ENCODE measurements around the gene FNDC1.

FNDC1 gene

DNA sequence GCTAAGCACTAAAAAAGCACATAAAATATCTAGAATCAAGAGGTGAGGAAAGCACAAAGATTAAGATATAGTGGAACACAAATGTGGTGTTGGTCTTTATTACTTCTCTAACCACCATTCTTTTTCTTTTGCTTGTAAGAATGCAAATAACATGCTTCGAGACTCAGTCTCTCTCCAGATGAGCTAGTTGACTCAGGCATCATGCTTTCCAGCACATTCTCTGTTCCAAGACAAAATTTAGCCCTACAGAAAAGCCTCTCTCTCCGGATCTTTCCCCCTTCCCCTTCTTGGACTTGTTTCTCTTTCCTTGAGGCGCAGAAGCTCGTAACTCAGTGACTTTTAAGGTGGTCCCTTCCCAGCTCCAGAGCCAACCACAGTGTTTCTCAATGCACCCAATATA is 91.0 kb downstream of the FNDC1 start:
- TF ChIP-seq, protein P1, sequence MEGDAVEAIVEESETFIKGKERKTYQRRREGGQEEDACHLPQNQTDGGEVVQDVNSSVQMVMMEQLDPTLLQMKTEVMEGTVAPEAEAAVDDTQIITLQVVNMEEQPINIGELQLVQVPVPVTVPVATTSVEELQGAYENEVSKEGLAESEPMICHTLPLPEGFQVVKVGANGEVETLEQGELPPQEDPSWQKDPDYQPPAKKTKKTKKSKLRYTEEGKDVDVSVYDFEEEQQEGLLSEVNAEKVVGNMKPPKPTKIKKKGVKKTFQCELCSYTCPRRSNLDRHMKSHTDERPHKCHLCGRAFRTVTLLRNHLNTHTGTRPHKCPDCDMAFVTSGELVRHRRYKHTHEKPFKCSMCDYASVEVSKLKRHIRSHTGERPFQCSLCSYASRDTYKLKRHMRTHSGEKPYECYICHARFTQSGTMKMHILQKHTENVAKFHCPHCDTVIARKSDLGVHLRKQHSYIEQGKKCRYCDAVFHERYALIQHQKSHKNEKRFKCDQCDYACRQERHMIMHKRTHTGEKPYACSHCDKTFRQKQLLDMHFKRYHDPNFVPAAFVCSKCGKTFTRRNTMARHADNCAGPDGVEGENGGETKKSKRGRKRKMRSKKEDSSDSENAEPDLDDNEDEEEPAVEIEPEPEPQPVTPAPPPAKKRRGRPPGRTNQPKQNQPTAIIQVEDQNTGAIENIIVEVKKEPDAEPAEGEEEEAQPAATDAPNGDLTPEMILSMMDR (IDR thresholded peaks at IDR 0.05; ENCODE audit: borderline replicate concordance, control extremely low read depth, extremely low read depth, insufficient read depth, missing control alignments) = no peak
- in situ Hi-C loops (cut with MboI; ENCODE audit: low sequenced_read_pairs, unreplicated experiment) = no loop called here
- no peak for DNase-seq (ENCODE audit: low spot score)

DNA sequence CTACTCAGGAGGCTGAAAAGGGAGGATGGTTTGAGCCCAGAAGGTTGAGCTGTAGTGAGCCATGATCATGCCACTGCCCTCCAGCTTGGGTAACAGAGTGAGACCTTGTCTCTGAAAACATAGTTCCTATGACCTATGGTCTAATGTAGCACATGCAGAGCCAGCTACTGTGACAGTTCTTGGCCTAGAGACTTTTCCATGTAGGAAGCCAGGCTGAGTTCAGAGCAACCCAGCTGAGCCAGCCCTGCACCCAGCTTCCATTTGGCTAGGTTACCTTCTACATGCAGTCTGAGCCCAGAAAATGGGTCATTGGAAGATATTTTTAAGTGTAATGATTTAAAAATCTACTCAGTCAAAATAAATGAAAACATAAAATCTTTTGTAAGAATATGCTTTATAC is 92.8 kb downstream of the FNDC1 start:
- DNase-seq (ENCODE audit: low spot score) = no peak
- TF ChIP-seq, protein P1 (IDR thresholded peaks at IDR 0.05; ENCODE audit: borderline replicate concordance, control extremely low read depth, extremely low read depth, insufficient read depth, missing control alignments) = no peak

DNA sequence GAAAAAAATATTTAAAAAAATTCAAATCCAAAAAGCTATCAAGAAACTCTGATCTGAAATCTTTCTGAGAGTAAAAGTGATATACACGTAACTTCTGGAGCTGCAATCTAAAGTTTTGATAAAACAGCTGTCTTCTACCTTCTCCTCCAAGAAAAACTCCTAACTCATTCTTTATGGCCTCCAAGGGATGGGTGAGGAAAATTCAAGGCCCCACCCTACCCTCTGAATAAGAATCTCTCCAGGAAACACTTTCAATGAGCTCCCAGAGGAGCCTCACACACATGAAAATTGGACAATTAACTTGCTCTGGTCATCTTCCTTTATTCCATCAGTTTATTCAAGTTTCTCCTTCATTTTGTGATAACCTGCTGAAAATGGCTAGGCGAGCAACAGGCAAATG is 93.4 kb downstream of the FNDC1 start:
- in situ Hi-C loops (cut with MboI; ENCODE audit: low sequenced_read_pairs, unreplicated experiment) = no loop called here
- no peak for DNase-seq (ENCODE audit: low spot score)
- TF ChIP-seq, protein P1 (IDR thresholded peaks at IDR 0.05; ENCODE audit: borderline replicate concordance, control extremely low read depth, extremely low read depth, insufficient read depth, missing control alignments) = no peak

More for the DNA sequence above, 92.8 kb downstream of the FNDC1 start:
- in situ Hi-C loops (cut with MboI; ENCODE audit: low sequenced_read_pairs, unreplicated experiment) = no loop called here

DNA sequence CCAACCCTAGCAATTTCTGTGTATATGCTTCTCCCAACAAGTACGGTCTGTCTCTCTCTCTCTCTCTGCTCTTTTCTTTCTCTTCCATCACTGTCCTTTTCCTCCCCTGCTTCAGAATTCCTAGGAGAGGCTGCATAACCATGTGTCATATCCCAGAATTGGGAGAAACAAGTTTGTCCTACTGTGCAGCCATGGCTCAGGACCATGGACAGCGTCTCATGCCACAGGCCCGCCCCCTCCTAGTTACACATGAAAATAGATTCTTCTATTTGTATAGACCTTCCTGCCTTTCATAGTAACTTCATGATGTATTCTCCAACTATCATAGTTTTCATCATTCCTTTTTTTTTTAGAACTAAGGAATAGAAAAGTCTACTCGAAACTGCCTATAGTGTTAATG is 98.0 kb downstream of the FNDC1 start:
- TF ChIP-seq, protein P1 (IDR thresholded peaks at IDR 0.05; ENCODE audit: borderline replicate concordance, control extremely low read depth, extremely low read depth, insufficient read depth, missing control alignments) = no peak
- DNase-seq (ENCODE audit: low spot score) = no peak
- in situ Hi-C loops (cut with MboI; ENCODE audit: low sequenced_read_pairs, unreplicated experiment) = no loop called here

DNA sequence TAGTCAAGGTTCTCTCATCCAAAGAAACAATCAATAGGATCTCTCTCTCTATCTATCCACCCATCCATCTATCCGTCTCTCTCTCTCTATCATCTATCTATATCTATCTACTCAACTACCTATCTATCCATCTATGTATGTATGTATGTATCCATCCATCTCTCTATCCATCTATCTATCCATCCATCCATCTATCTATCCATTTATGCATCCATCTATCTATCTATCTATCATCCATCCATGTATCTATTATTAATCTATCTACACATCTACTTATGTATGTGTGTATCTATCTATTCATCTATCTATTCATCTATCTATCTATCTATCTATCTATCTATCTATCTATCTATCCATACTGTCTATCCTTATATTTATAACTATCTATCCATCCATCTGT is 99.3 kb downstream of the FNDC1 start:
- no peak for DNase-seq (ENCODE audit: low spot score)
- TF ChIP-seq, protein P1 (IDR thresholded peaks at IDR 0.05; ENCODE audit: borderline replicate concordance, control extremely low read depth, extremely low read depth, insufficient read depth, missing control alignments) = no peak
- in situ Hi-C loops (cut with MboI; ENCODE audit: low sequenced_read_pairs, unreplicated experiment) = no loop called here

DNA sequence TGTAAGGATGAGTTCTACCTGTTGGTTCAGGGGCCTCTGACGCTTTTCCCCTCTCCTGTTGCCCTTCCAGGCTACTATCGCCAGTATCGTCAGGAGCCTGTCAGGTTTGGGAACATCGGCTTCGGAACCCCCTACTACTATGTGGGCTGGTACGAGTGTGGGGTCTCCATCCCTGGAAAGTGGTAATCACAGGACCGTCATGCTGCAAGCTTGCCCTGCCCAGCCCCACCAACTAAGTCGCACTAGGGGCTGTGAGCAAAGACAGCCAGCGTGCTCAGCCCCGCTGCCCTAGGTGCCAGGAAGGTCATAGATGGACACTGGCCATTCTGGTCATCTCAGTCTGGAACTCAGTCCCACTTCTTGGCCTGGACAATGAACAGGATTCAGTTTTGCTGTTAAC is 102.1 kb downstream of the FNDC1 start:
- TF ChIP-seq, protein P1 (IDR thresholded peaks at IDR 0.05; ENCODE audit: borderline replicate concordance, control extremely low read depth, extremely low read depth, insufficient read depth, missing control alignments) = no peak
- in situ Hi-C loops (cut with MboI; ENCODE audit: low sequenced_read_pairs, unreplicated experiment) = no loop called here
- no peak for DNase-seq (ENCODE audit: low spot score)

DNA sequence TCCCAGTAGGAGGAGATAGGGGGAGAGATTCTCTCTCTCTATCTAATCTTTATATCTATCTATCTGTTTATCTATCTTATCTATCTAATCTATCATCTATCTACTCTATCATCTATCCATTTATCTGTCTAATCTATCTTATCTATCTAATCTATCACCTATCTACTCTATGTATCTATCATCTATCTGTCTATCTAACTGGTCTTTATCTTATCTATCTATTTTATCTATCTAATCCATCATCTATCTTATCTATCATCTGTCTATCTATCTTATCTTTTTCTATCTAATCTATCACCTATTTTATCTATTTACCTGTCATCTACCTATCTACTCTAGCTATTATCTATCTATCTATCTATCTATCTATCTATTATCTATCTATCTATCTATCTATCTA is 109.4 kb downstream of the FNDC1 start:
- in situ Hi-C loops (cut with MboI; ENCODE audit: low sequenced_read_pairs, unreplicated experiment) = no loop called here
- TF ChIP-seq, protein P1 (IDR thresholded peaks at IDR 0.05; ENCODE audit: borderline replicate concordance, control extremely low read depth, extremely low read depth, insufficient read depth, missing control alignments) = no peak
- no peak for DNase-seq (ENCODE audit: low spot score)

All from GM13976 (cell line).